GM19395 (cell line): Measurements from ENCODE around the gene GRN.
"Not testable (repeated sequence)": the region's sequence is repeated elsewhere in the genome, so short reads cannot be mapped to it uniquely, and the experiment has no call there.

ENCODE experiments used
- ATAC-seq: cut with Tn5 transposase; IDR thresholded peaks from one replicate; pipeline ENCODE4 v1.9.1; 2021; ENCODE audit warnings: mild to moderate bottlenecking, moderate library complexity; ENCODE audit not compliant: unreplicated experiment

The GRN gene

GRCh38 chr17:44345454-44346026 is 438 bp downstream of the GRN start:
- ATAC-seq, result no peak

- ATAC-seq, result no peak
These were observed 1.2 kb downstream of the GRN start for GRCh38 chr17:44346064-44346844.

- ATAC-seq, result not testable (repeated sequence)
These were observed 2.3 kb downstream of the GRN start for GRCh38 chr17:44347206-44348055.

- peak; percentile 39 for ATAC-seq
These were observed 3.3 kb downstream of the GRN start for GRCh38 chr17:44348234-44348987.

- ATAC-seq, result no peak
These were observed 3.9 kb downstream of the GRN start for GRCh38 chr17:44348988-44349364.

- ATAC-seq, result no peak
These were observed 4.5 kb downstream of the GRN start for GRCh38 chr17:44349553-44350070.

GRCh38 chr17:44350733-44351226 is 5.7 kb downstream of the GRN start:
- ATAC-seq, result no peak

GRCh38 chr17:44351464-44351863 is 6.4 kb downstream of the GRN start:
- ATAC-seq, result no peak

GRCh38 chr17:44351961-44352827 is 7.1 kb downstream of the GRN start:
- ATAC-seq, result no peak

GRCh38 chr17:44352828-44353671 is 7.9 kb downstream of the GRN start:
- ATAC-seq, result no peak

GRCh38 chr17:44353672-44354331 is 8.7 kb downstream of the GRN start:
- ATAC-seq, result no peak

GRCh38 chr17:44354582-44355561 is 9.8 kb downstream of the GRN start:
- no peak for ATAC-seq

GRCh38 chr17:44355642-44356099 is 10.6 kb downstream of the GRN start:
- no peak for ATAC-seq

- no peak for ATAC-seq
These were observed 11.1 kb downstream of the GRN start for GRCh38 chr17:44356241-44356640.

GRCh38 chr17:44358066-44358465 is 13.0 kb downstream of the GRN start:
- ATAC-seq, result no peak

GRCh38 chr17:44359006-44359405 is 13.9 kb downstream of the GRN start:
- no peak for ATAC-seq
